ENCODE results near the gene KHDC3L.

Gene KHDC3L, protein sequence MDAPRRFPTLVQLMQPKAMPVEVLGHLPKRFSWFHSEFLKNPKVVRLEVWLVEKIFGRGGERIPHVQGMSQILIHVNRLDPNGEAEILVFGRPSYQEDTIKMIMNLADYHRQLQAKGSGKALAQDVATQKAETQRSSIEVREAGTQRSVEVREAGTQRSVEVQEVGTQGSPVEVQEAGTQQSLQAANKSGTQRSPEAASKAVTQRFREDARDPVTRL

DNA sequence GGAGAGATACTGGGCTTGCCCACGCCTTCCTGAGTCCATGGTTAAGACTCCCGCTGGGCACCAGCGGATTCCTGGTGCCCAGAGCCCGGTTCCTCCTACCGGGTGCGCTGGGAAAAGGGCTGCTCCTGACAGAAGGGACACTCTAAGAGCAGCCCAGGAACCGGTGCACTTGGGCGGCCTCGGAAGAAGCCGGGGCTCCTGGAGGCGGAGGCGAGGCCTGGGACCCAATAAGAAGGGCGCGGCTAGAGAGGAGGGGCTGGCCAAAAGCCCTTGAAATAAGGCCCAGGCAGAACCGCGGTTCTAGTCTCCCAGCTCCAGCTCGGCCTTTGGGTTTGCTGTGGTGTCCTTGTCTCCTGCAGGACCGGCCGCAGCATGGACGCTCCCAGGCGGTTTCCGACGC is at the start of gene KHDC3L:
TSS of gene KHDC3L (plus strand) at position 301 of the 400 bp plus-strand sequence. CDS start at position 373, 72 bp downstream.
- no peak within 1 kb of the TSS for H3K27ac ChIP-seq (ENCODE audit: low read depth, low read length)
- no peaks in the 10 kb centered on the region for H3K36me3 ChIP-seq (ENCODE audit: control insufficient read depth, insufficient read depth, low read length)
- H3K27me3 ChIP-seq (ENCODE audit: control insufficient read depth, insufficient read depth, low read length), result no peaks in the 10 kb centered on the region
- H3K4me1 ChIP-seq (ENCODE audit: control insufficient read depth, insufficient read depth, low read length), result no peaks in the 10 kb centered on the region
- H3K9ac ChIP-seq (ENCODE audit: low read length), result no peak within 1 kb of the TSS
- H3K4me3 ChIP-seq (ENCODE audit: low read length), result no peak within 1 kb of the TSS

DNA sequence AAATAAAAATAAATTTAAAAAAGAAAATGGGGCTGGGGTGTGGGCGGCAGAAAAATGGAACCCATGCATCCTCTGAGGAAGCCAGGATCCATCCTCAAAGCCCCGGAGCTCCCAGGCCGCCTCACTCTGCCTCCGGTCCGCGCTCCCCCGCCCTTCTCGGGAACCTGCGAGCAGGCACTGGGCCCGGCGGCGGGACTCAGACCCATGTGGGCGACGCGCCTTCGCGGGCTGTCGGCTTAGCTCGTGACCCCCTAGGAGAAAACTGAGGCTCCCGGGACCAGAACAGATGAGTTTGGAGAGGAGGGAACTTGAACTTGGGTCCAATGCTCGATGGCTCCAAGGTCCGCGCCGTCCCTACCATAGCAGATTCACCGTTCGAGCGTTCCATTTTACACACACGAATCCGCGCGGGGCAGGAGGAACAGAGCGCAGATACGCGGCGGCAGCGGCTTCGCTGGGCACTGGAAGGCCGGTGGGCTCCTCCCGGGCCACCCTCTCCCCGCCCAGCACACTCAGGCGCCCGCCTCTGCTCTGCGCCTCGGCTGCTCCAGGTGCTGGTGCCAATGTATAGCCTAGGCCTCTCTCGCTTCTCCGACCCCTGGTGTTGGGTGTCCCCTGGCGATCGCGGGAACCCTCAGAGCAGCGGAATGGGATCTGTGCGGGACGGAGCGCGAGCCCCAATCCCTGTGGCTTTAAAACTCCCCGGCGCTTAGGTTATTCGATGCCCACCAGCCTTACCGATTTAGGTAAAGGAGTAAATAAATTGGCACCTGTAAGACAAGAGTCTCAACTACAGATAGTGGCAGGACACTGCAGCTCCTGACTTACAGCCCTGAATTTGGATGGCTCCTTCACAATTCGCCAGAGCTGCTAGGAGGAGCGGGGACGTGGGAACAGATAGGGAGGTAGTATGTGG is 47.6 kb upstream of the KHDC3L start:
- peaks cover 8% of the 10 kb centered on the region for H3K27me3 ChIP-seq (ENCODE audit: control insufficient read depth, insufficient read depth, low read length)
- H3K4me1 ChIP-seq (ENCODE audit: control insufficient read depth, insufficient read depth, low read length), result no peaks in the 10 kb centered on the region
- H3K4me3 ChIP-seq (ENCODE audit: low read length), result no peak overlapping the region
- no peaks in the 10 kb centered on the region for H3K36me3 ChIP-seq (ENCODE audit: control insufficient read depth, insufficient read depth, low read length)
- H3K9ac ChIP-seq (ENCODE audit: low read length), result no peak overlapping the region
- no peak overlapping the region for H3K27ac ChIP-seq (ENCODE audit: low read depth, low read length)

DNA sequence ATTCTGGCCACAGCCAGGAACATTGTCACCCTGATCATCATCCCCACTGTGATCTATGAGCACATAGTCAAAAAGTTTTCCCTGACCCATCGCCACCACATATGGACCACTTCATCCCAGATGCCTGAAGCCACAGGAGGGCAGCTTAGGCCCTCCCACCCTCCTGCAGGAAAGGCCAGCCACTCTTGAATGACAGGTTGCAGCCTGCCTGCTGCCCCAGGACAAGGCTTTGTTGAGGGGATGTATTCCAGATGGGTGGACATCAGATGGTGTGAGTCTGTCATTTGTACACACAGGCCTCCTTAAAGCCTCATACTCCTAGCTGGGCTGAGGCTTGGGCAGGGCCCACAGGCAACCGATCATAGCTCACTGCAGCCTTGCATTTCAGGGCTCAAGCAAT is 39.1 kb upstream of the KHDC3L start:
- H3K27me3 ChIP-seq (ENCODE audit: control insufficient read depth, insufficient read depth, low read length), result no peaks in the 10 kb centered on the region
- H3K4me1 ChIP-seq (ENCODE audit: control insufficient read depth, insufficient read depth, low read length), result no peaks in the 10 kb centered on the region
- H3K36me3 ChIP-seq (ENCODE audit: control insufficient read depth, insufficient read depth, low read length), result no peaks in the 10 kb centered on the region
- no peak overlapping the region for H3K27ac ChIP-seq (ENCODE audit: low read depth, low read length)
- no peak overlapping the region for H3K4me3 ChIP-seq (ENCODE audit: low read length)
- H3K9ac ChIP-seq (ENCODE audit: low read length), result no peak overlapping the region

DNA sequence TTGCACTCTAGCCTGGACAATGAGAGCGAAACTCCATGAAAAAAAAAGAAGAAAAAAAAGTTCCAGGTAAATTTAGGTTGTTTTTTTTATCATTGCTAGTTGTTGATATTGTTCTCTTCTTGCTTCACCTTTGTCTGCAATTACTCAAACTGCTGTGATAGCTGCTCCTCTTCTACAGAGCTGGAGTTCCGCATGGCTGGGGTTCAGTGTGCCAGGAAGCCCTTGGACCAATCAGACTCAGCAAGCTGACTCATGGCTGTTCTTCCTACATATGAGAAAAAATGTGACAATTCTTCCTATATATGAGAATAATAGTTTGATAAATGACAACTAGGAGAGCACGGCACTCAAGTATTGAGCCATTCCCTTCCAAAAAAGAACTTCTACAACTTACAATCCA is 36.8 kb upstream of the KHDC3L start:
- Histone ChIP-seq H3K9ac (ENCODE audit: low read length) (no peak overlapping the region), H3K27ac (ENCODE audit: low read depth, low read length) (no peak overlapping the region), H3K4me1 (ENCODE audit: control insufficient read depth, insufficient read depth, low read length) (no peaks in the 10 kb centered on the region), H3K4me3 (ENCODE audit: low read length) (no peak overlapping the region), H3K27me3 (ENCODE audit: control insufficient read depth, insufficient read depth, low read length) (no peaks in the 10 kb centered on the region), H3K36me3 (ENCODE audit: control insufficient read depth, insufficient read depth, low read length) (no peaks in the 10 kb centered on the region)

DNA sequence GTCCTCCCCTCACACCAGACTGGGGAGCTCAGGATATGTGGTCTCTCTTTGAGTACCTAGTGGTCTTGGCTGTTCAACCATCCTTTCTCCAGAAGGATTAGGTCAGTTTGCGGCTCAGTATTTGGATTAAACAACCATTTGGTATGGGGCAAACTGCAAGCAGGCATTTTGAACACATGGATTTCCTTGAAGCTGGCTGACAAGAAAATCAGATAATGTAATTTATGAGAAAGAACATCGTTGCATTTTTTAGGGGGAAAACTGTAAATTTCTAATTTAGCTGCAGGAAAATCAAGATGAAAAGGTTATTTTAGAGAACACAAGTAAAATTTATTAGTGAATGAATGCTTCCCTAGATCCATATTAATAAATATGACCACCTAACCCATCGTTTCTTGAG is 33.7 kb upstream of the KHDC3L start:
- Histone ChIP-seq H3K4me3 (ENCODE audit: low read length) (no peak overlapping the region), H3K27me3 (ENCODE audit: control insufficient read depth, insufficient read depth, low read length) (no peaks in the 10 kb centered on the region), H3K9ac (ENCODE audit: low read length) (no peak overlapping the region), H3K36me3 (ENCODE audit: control insufficient read depth, insufficient read depth, low read length) (no peaks in the 10 kb centered on the region), H3K27ac (ENCODE audit: low read depth, low read length) (no peak overlapping the region), H3K4me1 (ENCODE audit: control insufficient read depth, insufficient read depth, low read length) (no peaks in the 10 kb centered on the region)

DNA sequence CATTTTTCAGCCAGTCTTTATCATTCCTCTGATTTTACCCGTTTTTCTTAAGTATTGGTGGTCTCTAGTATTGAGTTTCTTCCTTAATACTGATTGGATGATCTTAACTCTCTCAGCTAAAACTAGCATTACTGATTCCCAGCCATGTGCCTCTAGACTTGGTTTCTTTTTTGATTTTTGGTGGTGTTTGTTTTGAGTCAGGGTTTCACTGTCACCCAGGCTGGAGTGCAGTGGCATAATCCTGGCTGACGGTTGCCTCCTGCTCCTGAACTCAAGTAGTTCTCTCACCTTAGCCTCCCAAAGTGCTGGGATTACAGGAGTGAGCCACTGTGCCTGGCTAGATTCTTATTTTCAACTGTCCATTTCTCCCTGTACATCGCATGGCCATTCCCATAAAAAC is 33.3 kb upstream of the KHDC3L start:
- Histone ChIP-seq H3K36me3 (ENCODE audit: control insufficient read depth, insufficient read depth, low read length) (no peaks in the 10 kb centered on the region), H3K4me1 (ENCODE audit: control insufficient read depth, insufficient read depth, low read length) (no peaks in the 10 kb centered on the region), H3K27ac (ENCODE audit: low read depth, low read length) (no peak overlapping the region), H3K27me3 (ENCODE audit: control insufficient read depth, insufficient read depth, low read length) (no peaks in the 10 kb centered on the region), H3K9ac (ENCODE audit: low read length) (no peak overlapping the region), H3K4me3 (ENCODE audit: low read length) (no peak overlapping the region)

DNA sequence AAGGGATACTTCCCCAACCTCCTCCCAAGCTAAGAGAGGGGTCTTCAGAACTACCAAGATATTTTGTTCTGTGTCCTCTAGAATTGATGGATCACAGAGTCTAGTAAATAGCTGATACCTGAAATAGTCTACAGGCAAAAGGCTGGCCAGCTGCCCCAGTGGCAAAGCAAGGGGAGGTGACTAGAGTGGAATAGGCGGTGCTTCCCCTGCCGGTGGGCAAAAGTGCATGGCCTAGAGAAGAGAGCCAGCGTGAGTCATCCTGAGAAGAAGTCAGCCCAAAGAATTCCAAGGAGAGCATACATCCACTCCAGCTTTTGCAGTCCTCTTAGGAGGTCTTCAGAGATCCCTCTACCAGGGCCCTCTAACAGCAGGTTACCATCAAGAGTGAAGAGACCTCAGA is 23.1 kb upstream of the KHDC3L start:
- Histone ChIP-seq H3K4me3 (ENCODE audit: low read length) (no peak overlapping the region), H3K36me3 (ENCODE audit: control insufficient read depth, insufficient read depth, low read length) (no peaks in the 10 kb centered on the region), H3K9ac (ENCODE audit: low read length) (no peak overlapping the region), H3K27ac (ENCODE audit: low read depth, low read length) (no peak overlapping the region), H3K4me1 (ENCODE audit: control insufficient read depth, insufficient read depth, low read length) (no peaks in the 10 kb centered on the region), H3K27me3 (ENCODE audit: control insufficient read depth, insufficient read depth, low read length) (no peaks in the 10 kb centered on the region)

DNA sequence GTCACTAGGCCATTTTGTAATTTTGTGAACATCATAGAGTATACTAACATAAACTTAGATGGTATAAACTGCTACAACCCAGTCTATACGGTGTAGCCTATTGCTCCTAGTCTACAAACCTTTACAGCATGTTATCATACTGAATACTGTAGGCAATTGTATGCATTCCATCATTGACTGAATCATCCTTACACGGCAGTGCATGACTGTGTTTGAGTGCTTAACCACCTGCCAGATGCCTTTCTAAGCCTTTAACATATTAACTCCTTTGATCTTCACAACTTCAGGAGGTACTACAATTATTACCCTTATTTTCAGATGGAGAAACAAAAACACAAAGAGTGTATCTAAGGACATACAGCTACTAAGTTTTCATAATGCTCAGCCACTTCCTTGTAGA is 22.4 kb upstream of the KHDC3L start:
- Histone ChIP-seq H3K9ac (ENCODE audit: low read length) (no peak overlapping the region), H3K36me3 (ENCODE audit: control insufficient read depth, insufficient read depth, low read length) (no peaks in the 10 kb centered on the region), H3K27ac (ENCODE audit: low read depth, low read length) (no peak overlapping the region), H3K4me3 (ENCODE audit: low read length) (no peak overlapping the region), H3K27me3 (ENCODE audit: control insufficient read depth, insufficient read depth, low read length) (no peaks in the 10 kb centered on the region), H3K4me1 (ENCODE audit: control insufficient read depth, insufficient read depth, low read length) (no peaks in the 10 kb centered on the region)

DNA sequence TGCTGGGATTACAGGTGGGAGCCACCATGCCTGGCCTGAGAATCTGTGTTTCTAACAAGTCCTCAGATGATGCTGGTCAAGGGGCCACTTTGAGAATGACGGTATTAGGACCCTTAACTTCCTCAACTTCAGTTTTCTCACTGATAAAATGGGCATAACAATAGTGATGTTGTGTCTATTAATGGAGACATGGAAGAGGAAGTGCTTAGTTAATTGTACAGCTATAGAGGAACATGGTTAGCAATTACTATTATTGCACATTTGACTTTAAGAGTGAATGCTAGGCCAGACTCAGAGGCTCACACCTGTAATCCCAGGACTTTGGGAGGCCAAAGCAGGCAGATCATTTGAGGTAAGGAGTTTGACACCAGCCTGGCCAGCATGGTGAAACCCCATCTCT is 21.1 kb upstream of the KHDC3L start:
- H3K27ac ChIP-seq (ENCODE audit: low read depth, low read length), result no peak overlapping the region
- H3K36me3 ChIP-seq (ENCODE audit: control insufficient read depth, insufficient read depth, low read length), result no peaks in the 10 kb centered on the region
- no peak overlapping the region for H3K4me3 ChIP-seq (ENCODE audit: low read length)
- no peaks in the 10 kb centered on the region for H3K27me3 ChIP-seq (ENCODE audit: control insufficient read depth, insufficient read depth, low read length)
- H3K4me1 ChIP-seq (ENCODE audit: control insufficient read depth, insufficient read depth, low read length), result no peaks in the 10 kb centered on the region
- no peak overlapping the region for H3K9ac ChIP-seq (ENCODE audit: low read length)

DNA sequence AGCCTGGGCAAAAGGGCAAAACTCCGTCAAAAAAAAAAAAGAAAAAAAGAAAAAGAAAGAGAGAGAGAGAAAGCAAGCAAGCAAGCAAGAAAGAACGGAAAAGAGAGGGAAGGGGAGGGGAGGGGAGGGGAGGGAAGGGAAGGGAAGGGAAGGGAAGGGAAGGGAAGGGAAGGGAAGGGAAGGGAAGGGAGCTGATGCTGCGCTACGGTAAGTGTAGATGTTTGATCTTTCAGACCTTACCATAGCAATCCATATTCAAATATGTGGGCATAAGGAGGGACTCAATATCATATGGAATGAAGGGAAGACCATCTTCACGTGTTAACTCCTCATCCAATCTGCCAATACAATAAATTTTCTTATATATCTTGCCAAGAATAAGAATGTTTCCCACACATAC is 20.3 kb upstream of the KHDC3L start:
- Histone ChIP-seq H3K4me1 (ENCODE audit: control insufficient read depth, insufficient read depth, low read length) (no peaks in the 10 kb centered on the region), H3K9ac (ENCODE audit: low read length) (no peak overlapping the region), H3K36me3 (ENCODE audit: control insufficient read depth, insufficient read depth, low read length) (no peaks in the 10 kb centered on the region), H3K27me3 (ENCODE audit: control insufficient read depth, insufficient read depth, low read length) (no peaks in the 10 kb centered on the region), H3K27ac (ENCODE audit: low read depth, low read length) (no peak overlapping the region), H3K4me3 (ENCODE audit: low read length) (no peak overlapping the region)

DNA sequence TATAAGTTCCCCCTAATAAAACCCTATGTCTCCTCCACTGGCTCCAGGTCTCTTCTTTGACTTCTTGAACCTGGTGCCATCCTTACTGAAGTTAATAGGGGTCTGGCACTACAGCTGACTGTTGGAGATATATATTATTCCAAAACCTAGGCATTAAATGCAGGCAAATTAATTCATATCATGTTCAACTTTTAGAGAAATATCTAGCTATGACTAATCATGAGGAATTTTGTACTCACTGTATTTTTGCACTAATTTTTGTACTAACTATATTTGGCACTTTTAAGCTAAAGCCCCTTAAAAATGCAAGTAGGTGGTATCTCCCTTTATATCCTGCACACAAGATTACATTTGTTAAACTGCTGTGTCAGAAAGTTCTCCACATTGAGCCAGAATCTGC is 19.3 kb upstream of the KHDC3L start:
- H3K9ac ChIP-seq (ENCODE audit: low read length), result no peak overlapping the region
- H3K27me3 ChIP-seq (ENCODE audit: control insufficient read depth, insufficient read depth, low read length), result no peaks in the 10 kb centered on the region
- H3K4me3 ChIP-seq (ENCODE audit: low read length), result no peak overlapping the region
- H3K27ac ChIP-seq (ENCODE audit: low read depth, low read length), result no peak overlapping the region
- no peaks in the 10 kb centered on the region for H3K4me1 ChIP-seq (ENCODE audit: control insufficient read depth, insufficient read depth, low read length)
- no peaks in the 10 kb centered on the region for H3K36me3 ChIP-seq (ENCODE audit: control insufficient read depth, insufficient read depth, low read length)

DNA sequence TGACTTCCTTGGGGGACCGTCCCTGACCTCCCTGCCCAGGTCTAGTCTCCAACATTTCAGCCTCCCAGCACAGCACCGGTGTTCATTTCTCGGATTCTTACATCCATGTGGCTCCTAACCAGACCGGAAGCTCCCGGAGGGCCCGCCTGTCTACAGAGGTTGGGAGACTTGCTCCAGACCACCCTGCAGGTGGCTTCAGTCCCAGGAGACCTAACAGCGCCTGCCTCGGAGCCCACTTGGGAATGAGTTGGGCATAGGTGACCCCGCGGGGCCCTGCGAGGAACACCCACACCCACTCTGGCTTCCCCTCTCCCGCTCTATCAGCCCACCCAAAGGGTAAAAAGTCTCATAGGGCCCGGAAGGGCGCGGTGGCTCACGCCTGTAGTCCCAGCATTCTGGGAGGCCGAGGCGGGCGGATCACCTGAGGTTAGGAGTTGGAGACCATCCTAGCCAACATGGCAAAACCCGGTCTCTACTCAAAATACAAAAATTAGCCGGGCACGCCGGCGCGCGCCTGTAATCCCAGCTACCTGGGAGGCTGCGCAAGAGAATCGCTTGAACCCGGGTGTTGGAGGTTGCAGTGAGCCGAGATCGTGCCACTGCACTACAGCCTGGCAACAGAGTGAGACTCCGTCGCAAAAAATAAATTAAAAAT is 13.8 kb upstream of the KHDC3L start:
- no peaks in the 10 kb centered on the region for H3K36me3 ChIP-seq (ENCODE audit: control insufficient read depth, insufficient read depth, low read length)

More for the DNA sequence above, 13.8 kb upstream of the KHDC3L start:
- Histone ChIP-seq H3K9ac (ENCODE audit: low read length) (no peak overlapping the region), H3K4me3 (ENCODE audit: low read length) (no peak overlapping the region), H3K27ac (ENCODE audit: low read depth, low read length) (no peak overlapping the region), H3K27me3 (ENCODE audit: control insufficient read depth, insufficient read depth, low read length) (no peaks in the 10 kb centered on the region), H3K4me1 (ENCODE audit: control insufficient read depth, insufficient read depth, low read length) (no peaks in the 10 kb centered on the region)

Data from rectal smooth muscle tissue (tissue), 1 donor.